GM21390 (cell line): ENCODE results near the gene LDLRAD4.

Experiments
- ATAC-seq: cut with Tn5 transposase; IDR thresholded peaks from one replicate; pipeline ENCODE4 v1.9.1; 2021; ENCODE audit not compliant: unreplicated experiment

Gene LDLRAD4

DNA sequence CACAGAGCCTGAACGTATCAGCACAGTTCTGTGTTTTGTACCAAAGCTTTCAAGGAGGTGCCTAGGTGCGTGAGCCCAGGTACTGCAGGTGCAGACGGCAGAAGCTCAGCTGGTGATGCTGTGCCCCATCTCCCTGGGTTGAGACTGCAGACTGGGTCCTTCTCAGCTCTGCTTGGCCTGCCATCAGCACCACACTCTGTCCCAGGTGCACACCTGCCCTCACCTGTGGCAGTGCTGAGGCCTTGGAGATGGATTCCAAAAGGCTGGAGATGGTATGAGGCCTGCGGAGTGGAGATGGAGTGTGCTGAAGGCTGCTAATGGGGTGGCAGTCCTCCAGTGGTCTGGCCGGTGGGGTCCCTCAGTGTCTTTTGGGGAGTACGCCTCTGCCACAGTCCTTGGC, 9.3 kb downstream of the LDLRAD4 start:
- ATAC-seq, result no peak

DNA sequence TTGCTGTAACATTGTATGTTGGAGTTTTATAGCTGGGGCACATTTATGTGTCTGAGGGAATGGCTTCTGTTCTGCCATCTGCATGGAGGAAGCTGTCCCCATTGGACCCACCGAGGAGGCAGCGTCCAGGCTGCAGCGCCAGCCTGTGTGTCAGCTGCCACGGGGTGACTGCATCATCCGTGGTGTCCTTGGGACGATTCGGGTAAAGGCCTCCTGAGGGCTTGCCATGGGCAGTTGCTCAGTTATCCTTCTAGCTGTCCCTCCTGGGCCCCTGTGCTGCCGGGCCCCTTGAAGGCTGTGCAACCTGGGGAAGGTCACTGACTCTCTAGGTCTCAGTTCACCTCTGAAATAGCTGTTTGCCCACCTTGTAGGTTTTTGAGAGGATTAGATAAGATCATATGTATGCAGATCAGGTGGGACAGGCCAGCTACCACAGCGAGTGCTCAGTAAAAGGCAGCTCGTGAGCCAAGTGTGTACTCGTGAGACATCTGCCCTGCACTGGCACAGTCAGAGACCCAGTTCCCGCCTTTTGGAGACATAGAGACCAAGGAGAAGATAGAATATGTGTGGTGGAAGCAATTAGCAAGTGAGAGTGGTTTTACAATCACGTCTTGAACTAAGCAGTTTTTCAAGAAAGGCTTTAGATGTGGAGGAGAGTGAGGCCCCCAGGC, 10.6 kb downstream of the LDLRAD4 start:
- no peak for ATAC-seq

DNA sequence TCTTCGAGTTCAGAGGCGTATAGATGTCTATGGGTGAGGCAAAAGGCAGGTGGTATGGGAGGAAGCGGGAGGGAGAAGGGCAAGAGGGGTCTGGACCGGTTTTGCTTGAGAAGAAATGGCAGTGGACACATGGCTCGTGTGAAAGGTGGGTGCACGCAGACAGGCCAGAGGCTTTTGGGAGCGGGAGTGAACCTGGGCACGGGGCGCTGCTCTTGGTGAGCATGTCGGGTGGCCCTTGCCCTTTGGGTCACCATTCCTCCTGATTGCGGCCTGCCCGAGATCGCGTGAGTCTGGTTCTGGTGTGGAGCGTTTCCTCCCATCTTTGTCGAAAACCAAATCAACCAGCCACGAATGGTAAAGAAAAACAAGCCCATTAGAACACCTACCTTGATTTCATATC, 12.6 kb downstream of the LDLRAD4 start:
- no peak for ATAC-seq

DNA sequence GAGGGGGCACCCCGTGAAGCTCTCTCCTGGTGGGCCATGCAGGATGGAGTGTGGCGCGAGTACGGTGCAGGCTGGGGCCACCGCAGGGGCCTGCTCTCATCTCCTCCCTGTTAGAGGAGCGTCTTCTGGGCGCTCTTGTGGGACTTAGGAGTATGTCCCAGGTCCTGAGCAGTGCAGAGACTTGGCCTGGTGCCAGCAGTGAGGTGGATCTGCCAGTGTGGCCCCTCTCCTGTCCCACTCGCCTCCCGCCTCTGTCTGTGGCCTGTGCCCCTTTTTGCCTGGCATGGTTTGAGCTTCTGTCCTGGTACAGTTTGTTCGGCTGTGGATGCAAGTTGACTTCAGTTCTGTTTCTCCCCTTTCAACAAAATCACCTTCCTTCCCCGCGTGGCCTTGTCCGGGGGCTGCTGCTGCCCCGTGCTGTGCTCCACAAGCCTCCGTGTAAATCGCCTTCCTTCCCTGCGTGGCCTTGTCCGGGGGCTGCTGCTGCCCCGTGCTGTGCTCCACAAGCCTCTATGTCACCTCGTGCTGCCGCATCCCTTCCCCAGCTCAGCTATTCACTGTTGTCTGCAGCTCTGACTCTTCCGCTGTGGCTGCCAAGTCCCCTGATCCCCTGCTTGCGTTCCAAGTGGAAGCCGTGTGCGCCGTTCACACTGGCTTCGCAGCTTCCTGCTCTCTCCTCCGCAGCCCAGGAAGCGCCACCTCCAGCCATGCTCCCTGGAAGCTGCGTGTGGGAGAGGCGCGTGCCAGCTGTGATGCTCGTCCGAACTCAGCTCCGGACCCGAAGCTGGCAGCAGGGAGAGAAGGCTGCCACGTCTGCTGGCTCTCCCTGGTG, 13.7 kb downstream of the LDLRAD4 start:
- no peak for ATAC-seq

DNA sequence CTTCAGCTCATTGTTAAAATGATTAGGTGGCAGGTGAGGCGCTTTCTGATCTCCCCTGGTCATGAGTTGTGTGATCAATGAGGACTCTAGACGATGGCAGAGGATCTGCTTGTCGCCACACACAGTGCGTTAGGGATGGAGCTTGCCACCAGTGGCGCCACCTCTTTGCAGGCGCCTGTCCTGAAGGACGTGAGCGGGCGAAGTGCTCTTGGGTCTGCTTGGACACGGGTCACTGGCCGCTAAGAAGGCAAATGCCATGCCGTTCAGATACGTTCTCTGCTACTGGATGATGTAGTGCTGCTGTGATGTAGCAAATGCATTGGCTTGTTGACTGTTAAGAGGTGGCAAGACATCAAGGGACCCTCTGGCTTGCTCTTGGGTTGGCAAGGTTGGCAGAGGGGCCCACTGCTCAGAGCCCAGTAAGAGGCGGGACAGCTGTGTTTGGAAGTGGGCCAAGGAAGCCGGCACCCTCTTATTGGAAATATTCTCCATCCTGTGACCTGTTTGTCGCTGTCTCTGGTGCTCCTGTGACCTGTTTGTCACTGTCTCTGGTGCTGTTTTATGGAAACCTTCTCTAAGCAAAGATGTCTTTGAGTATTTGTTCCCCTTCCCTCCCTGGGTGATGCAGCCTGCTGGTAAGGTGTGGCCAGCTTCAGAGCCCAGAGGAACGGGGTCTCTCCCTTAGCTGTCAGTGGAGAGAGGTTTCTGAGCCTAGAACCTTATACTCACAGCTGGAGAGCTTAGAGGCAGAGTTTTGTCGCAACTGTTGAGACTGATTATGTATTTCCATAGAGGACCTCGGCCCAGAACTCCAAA, 14.6 kb downstream of the LDLRAD4 start:
- ATAC-seq, result no peak

DNA sequence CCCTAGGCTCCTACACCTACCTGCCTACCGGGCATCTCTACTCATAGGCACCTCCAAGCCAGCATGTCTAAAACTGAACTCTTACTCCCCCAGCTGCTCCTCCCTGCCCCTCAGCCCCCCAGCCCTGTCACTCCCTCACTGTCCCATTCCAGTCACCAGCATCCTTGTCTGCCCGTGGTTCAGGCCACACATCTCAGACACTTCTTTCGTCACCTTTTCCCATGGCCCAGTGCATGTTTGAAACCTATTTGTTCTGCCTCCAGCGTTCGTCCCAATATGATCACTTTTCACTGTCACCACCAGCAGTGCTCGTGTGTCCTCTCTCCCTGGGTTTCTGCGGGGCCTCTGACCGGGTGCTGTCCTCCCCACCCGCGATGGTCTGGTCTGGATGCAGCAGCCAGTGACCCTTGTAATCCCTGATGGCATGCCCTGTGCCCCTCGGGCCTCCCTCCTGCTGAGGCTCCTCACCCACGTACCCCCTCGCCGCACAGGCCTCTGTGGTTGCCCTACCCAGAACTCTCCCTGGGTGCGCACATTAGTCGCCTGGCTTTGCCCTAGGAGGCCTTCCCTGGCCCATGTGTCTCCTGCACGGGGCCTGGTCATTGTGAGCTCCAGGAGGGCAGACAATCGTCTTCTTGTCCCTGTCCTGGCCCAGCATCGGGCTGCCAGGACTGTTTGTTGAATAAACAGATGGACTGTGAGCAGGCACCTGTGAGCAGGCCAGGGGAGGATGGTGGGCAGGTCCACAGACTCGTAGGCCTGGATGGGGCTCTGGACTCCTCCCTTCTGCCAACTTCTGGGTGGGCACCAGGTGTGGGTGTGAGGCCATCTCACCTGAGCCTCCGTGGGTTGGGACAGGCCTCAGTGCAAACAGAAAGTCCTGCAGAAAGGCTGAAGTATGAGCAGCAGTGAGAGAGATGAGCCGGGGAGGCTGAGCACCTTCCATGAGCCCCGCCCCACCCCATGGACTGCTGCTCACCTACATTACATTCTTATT, 15.5 kb downstream of the LDLRAD4 start:
- no peak for ATAC-seq

DNA sequence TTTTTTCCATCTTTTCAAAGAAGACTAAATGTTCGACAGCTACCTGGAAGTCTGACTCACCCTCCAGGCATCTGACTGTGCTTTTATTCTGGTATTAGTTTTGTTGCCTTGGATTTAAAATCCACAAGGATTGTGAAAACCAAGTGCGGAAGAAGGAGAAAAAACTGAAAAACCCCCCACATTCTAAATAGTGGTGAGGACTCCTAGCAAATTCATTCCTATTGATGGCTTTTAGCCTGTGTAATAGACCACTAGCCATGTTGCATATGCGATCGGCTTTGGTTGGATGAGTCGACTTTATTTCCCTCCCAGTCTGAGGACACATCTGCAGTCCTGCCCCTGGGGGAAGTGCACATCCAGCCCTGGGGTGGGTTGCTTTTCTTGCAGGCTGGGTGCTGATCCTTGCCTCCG, 16.9 kb downstream of the LDLRAD4 start:
- ATAC-seq, result no peak

DNA sequence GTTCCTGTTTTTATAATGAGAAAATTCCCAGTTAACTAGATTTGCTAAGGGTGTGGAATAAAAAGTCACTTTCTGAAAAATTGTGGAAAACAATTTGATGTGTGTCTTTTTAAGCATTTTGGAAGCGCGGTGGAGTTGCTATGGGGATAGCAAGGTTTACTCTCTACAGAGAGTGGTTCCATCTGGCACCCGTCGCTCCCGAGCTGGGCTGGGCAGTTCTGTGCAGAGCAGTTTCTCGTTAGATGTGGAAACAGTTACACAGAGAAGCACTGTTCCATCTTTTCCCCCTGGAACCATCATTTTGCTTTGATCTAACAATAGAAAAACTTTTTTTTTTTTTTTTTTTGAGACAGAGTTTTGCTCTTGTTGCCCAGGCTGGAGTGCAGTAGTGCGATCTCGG, 17.4 kb downstream of the LDLRAD4 start:
- ATAC-seq, result no peak

DNA sequence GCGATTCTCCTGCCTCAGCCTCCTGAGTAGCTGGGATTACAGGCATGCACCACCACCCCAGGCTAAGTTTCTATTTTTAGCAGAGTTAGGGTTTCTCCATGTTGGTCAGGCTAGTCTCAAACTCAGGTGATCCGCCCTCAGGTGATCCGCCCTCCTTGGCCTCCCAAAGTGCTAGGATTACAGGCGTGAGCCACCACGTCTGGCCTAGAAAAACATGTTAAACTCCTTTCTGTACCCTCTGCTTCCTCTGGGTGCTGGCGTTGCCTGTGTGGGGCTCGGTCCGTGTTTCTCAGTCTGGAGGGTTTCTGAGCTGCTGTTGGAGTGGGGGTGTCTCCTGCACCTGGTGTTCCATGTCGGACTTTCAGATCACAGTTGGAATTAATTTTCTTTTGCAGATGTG, 17.9 kb downstream of the LDLRAD4 start:
- no peak for ATAC-seq

DNA sequence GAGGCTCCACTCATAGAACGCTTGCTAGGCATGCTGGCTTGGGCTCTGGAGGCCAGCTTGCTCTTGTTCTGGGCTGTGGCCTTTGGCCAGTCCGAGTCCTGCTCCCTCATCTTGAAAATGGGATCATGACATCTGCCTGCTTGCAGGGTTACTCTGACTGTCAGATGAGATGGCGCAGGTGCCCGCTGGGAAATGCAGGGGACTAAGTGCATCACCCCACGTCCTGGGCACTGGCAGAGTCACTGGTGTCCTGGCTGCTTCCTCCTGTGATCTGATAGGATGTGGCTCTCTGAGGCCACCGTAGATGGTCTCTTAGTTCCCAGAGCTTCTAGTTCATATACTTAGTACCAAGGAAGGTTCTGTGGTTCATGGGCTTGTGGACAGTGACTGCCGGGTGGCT, 18.5 kb downstream of the LDLRAD4 start:
- ATAC-seq, result no peak

DNA sequence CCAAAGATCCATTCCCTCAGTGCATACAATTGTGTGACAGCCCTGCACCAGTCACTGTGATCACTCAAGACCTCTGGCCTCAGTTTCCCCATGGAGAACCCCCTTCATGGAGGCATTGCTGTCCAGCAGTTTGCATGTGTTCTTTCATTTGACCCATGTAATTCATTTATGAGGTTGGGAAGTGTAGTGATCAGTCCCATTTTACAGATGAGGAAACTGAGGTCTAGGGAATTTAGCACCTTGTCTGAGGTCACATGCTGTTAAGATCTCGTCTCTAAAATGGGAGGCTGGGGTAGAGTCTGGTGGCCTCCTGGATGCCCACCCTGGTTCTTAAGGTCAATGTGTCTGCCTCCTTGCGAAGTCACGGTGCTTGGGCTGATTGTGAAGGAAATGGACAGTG, 19.1 kb downstream of the LDLRAD4 start:
- no peak for ATAC-seq

DNA sequence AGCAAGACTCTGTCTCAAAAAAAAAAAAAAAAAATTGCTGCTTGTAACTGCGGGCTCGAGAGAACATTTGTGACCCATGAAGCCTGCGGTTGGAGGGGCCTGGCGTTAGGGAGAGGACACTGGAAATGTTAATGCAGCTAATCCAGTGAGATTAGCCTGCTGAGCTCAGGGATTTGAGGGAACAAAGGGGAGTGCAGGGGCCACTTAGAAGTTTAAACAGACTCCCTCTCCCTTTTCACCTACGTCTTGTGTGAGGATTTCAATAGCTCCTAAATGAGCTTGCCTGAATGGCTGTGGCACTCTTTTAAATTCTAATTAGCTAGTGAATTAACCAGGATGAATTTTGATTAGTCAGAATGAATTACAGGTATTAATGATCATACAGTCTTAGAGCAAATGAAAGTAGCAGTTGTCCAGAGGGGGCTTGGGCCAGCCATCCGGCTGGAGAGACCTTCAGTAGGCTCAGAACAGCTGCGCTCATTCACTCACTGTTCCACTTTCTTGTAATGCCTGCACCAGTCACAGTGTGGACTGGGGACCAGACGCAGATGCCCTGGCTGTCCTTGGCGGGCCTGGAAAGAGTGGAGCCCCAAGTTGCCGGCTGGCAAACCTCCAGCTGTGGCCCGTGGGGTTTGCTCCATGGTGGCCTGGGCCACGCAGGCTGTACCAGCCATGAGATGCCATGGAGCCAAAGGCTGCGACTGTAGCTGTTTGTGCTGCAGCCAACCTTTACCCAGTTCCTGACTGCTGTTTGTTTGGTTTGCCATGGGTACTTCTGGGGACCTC, 20.8 kb downstream of the LDLRAD4 start:
- ATAC-seq, result no peak

DNA sequence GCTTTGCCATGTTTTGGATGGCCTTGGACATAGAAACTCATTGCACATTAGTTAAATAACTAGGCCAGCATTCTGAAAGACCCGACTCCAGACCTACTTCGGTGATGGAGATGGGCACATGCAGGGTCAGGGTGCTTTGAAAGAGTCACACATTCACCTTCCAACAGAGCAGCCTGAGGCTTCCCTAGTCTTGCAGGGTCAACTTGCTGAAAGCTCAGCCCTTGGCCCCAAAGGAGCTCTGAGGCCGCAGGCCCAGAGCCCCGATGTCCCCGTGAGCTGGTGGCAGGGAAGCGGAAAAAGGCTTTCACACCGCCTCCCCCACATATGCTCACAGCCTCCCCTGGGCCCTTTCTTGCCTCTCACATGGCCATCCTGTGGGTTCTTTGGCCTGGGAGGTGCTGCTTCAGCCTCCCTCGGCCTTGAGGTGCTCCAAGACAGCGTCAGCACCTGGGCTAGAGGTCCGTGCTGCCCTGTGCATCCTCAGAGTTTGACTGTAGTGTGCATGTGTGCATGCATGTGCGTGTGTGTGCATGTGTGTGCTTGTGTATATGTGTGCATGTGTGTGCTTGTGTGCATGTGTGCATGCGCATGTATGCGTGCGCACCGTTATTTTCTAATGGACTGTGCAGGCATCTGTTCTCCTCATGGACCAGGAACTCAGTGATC, 21.6 kb downstream of the LDLRAD4 start:
- ATAC-seq, result no peak

DNA sequence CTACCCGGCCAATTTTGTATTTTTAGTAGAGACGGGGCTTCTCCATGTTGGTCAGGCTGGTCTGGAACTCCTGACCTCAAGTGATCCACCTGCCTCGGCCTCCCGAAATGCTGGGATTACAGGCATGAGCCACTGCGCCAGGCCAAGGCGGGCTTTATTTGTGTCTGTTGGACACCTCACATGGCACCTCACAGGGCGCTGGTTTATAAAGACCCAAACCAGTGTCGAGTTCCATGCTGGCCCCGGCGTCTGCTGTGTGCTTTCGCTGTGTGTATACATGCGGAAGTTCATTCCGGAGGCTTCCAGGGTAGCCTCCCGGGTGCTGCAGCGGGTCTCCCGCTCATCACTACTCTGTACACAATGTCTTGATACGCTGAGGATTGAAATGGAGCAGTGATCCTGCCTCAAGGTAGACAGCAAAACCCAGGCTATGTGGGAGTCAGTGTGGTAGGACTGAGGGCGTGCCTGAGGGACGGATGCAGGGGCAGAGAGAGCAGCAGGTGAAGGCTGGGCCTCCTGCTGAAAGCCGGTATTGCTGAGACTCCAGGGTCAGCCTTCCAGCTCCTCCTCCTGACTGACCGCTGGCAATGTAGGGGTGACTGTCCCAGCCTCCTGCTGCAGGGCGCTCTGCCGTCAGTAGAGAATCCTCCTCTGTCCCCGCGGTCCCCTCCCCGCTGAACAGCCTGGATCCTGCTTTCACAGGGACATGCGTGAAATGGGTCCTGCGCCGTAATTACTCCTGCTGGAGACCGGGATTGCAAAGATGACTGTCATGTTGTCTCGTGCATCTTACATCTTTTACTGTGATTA, 22.7 kb downstream of the LDLRAD4 start:
- no peak for ATAC-seq

DNA sequence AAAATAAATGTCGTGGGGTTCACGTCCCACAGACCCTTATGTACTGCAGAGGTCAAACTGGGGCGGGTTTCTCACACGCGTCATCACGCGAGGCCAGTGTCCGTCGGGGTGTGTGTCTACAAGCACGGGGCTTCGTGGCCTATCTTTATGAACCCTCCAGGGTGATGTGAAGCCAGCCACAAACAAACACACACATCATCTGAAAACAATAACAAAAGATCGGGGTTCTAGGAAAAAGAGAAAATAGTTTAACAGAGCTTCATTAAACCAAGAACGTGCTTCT, 23.3 kb downstream of the LDLRAD4 start:
- no peak for ATAC-seq

DNA sequence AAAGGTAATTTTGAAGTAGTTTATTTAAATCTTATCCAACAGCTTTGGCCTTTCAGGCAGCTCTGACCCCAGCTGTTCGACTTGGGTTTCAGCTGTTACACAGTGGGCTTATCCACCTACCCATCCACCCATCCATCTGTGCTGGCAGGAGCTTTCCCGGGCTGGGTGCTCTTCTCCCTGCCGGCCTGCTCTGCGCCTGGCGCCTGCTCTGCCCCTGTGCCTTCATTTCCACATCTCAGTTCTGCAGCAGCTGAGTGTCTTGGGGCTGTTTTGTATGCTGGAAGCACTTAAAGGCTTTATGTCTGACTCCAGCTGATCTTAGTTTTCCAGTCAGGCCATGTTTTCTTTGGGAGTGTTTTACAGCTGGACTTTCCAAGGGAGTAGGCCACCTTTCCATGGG, 24.2 kb downstream of the LDLRAD4 start:
- ATAC-seq, result no peak

DNA sequence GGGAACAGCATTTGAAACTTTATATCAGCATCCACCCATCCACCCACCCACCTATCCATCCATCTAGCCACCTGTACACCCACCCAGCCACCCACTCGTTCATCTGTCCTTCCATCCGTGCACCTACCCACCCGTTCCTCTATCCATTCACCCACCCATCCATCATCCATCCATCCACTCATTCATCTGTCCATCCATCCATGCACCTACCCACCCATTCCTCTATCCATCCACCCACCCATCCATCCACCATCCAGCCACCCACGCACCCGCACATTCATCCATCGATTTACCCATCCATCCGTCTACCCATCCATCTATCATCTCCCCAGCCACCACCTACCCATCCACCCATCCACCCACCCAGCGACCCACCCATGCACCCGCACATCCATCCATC, 24.8 kb downstream of the LDLRAD4 start:
- no peak for ATAC-seq

DNA sequence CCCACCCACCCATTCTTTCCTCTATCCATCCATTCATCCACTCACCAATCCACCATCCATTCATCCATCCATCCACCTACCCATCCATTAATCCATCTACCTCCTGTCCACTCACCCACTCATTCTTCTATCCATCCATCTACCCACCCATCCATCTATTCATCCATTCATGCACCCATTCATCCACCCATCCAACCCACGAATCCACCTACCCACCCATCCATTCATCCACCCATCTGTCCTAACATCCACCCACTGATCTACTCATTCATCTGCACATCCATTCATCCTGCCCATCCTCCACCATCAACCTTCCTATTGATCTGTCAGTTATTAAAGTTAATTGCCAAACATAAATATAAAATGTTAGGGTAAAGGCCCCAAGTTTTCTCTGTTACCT, 25.6 kb downstream of the LDLRAD4 start:
- no peak for ATAC-seq
